Mesendoderm (in vitro differentiated cells): ENCODE data around the gene CRTC3.
A peak's percentile ranks its signal among the peaks of the same experiment; 100 is the strongest.
"Not testable (repeated sequence)": the region's sequence is repeated elsewhere in the genome, so short reads cannot be mapped to it uniquely, and the experiment has no call there.

Source experiments
- DNase-seq: peaks from one replicate; pipeline ENCODE4 v3.0.0; 2013
- H2AK5ac ChIP-seq: 2 replicates; pipeline ENCODE4 v1.6.1; 2013; ENCODE audit warnings: low read length, inconsistent platforms
- H2BK120ac ChIP-seq: 2 replicates; pipeline ENCODE4 v1.6.1; 2013; ENCODE audit warnings: low read depth, mild to moderate bottlenecking, low read length, moderate library complexity, mixed read lengths
- H2BK15ac ChIP-seq: replicated peaks from 2 replicates; pipeline ENCODE4 v1.6.1; 2013; ENCODE audit warnings: low read depth, mild to moderate bottlenecking, moderate library complexity
- H2BK5ac ChIP-seq: 2 replicates; pipeline ENCODE4 v1.6.1; 2013; ENCODE audit warnings: low read length, inconsistent platforms
- H3K18ac ChIP-seq: 2 replicates; pipeline ENCODE4 v1.6.1; 2013; ENCODE audit warnings: mild to moderate bottlenecking, low read length, mixed read lengths
- H3K23ac ChIP-seq: one replicate; pipeline ENCODE4 v1.6.1; 2013; ENCODE audit warnings: low read length
- H3K27ac ChIP-seq: 2 replicates; pipeline ENCODE4 v1.5.1; 2013; ENCODE audit warnings: low read depth, mild to moderate bottlenecking, inconsistent platforms, low read length, moderate library complexity
- H3K27me3 ChIP-seq: 2 replicates; pipeline ENCODE4 v1.6.1; 2013; ENCODE audit warnings: low read length, control low read depth, mild to moderate bottlenecking, inconsistent platforms; ENCODE audit not compliant: insufficient read depth, poor library complexity
- H3K36me3 ChIP-seq: 2 replicates; pipeline ENCODE4 v1.6.1; 2013; ENCODE audit warnings: low read length, inconsistent platforms; ENCODE audit not compliant: control insufficient read depth, insufficient read depth
- H3K4ac ChIP-seq: one replicate; pipeline ENCODE4 v1.6.1; 2013; ENCODE audit warnings: low read depth, mild to moderate bottlenecking, low read length, moderate library complexity
- H3K4me1 ChIP-seq: 2 replicates; pipeline ENCODE4 v1.6.1; 2013; ENCODE audit warnings: low read depth, low read length, inconsistent platforms; ENCODE audit not compliant: control insufficient read depth
- H3K4me2 ChIP-seq: 2 replicates; pipeline ENCODE4 v1.6.1; 2013; ENCODE audit warnings: low read length
- H3K4me3 ChIP-seq: 2 replicates; pipeline ENCODE4 v1.5.1; 2013; ENCODE audit warnings: mild to moderate bottlenecking, low read length
- H3K56ac ChIP-seq: one replicate; pipeline ENCODE4 v1.6.1; 2013; ENCODE audit warnings: low read length
- H3K79me1 ChIP-seq: 2 replicates; pipeline ENCODE4 v1.6.1; 2013; ENCODE audit warnings: low read length, inconsistent platforms
- H3K79me2 ChIP-seq: 2 replicates; pipeline ENCODE4 v1.6.1; 2013; ENCODE audit warnings: mild to moderate bottlenecking, low read length; ENCODE audit not compliant: control insufficient read depth, insufficient read depth
- H3K9ac ChIP-seq: 2 replicates; pipeline ENCODE4 v1.6.1; 2013; ENCODE audit warnings: low read length, inconsistent platforms
- H4K5ac ChIP-seq: one replicate; pipeline ENCODE4 v1.6.1; 2013; ENCODE audit warnings: low read length
- H4K8ac ChIP-seq: one replicate; pipeline ENCODE4 v1.6.1; 2013; ENCODE audit warnings: low read depth, mild to moderate bottlenecking, control low read depth, low read length, moderate library complexity
- WGBS: extraction: QIAGEN DNeasy Blood & Tissue Kit; methylation state at CpG from one replicate; pipeline ENCODE4 v1.1.7; 2013; ENCODE audit warnings: low lambda C conversion rate, missing lambda C conversion rate; ENCODE audit not compliant: insufficient coverage; ENCODE audit errors: extremely low coverage; 5-methylcytosine and 5-hydroxymethylcytosine counted together

The CRTC3 gene

GRCh38 chr15:90666135-90666909, 136.6 kb downstream of the CRTC3 start:
- H2BK5ac ChIP-seq = no peak overlapping the region
- no peak overlapping the region for H3K27ac ChIP-seq
- H3K27me3 ChIP-seq = no peaks in the 10 kb centered on the region
- no peak overlapping the region for H3K9ac ChIP-seq
- H3K36me3 ChIP-seq = no peaks in the 10 kb centered on the region
- H2BK120ac ChIP-seq = no peak overlapping the region
- H3K4me1 ChIP-seq = no peaks in the 10 kb centered on the region
- H3K79me2 ChIP-seq = no peaks in the 10 kb centered on the region
- H4K8ac ChIP-seq = no peak overlapping the region
- H3K4me3 ChIP-seq = no peak overlapping the region
- no peak overlapping the region for H2AK5ac ChIP-seq
- no CpG with 5 or more reads among the region's 14 CpGs for WGBS
- no peak overlapping the region for H4K5ac ChIP-seq
- no peaks in the 10 kb centered on the region for H3K79me1 ChIP-seq
- H3K23ac ChIP-seq = no peak overlapping the region
- no peak overlapping the region for H3K56ac ChIP-seq
- no peak overlapping the region for H3K4ac ChIP-seq
- H2BK15ac ChIP-seq = no peak overlapping the region
- H3K18ac ChIP-seq = no peak overlapping the region
- DNase-seq = no peak
- no peak overlapping the region for H3K4me2 ChIP-seq

- Histone ChIP-seq H2BK15ac (no peak overlapping the region), H2BK120ac (no peak overlapping the region), H3K4me3 (no peak overlapping the region), H3K56ac (peak overlapping the region; percentile 25), H2AK5ac (no peak overlapping the region), H4K8ac (no peak overlapping the region), H4K5ac (no peak overlapping the region), H3K4me2 (no peak overlapping the region), H3K27me3 (no peaks in the 10 kb centered on the region), H3K4ac (no peak overlapping the region), H2BK5ac (no peak overlapping the region), H3K27ac (no peak overlapping the region), H3K4me1 (no peaks in the 10 kb centered on the region), H3K9ac (no peak overlapping the region), H3K36me3 (no peaks in the 10 kb centered on the region), H3K23ac (no peak overlapping the region), H3K79me1 (no peaks in the 10 kb centered on the region), H3K18ac (no peak overlapping the region), H3K79me2 (no peaks in the 10 kb centered on the region)
- no CpG with 5 or more reads among the region's 8 CpGs for WGBS
- DNase-seq = no peak
These were observed 137.5 kb downstream of the CRTC3 start for GRCh38 chr15:90667073-90667754.

GRCh38 chr15:90667755-90668345, 138.1 kb downstream of the CRTC3 start:
- not testable (repeated sequence) for H3K4me2 ChIP-seq, H2BK120ac ChIP-seq, H3K4me1 ChIP-seq, DNase-seq, H3K79me2 ChIP-seq, H2BK15ac ChIP-seq, H3K27me3 ChIP-seq, H2BK5ac ChIP-seq, H3K27ac ChIP-seq, H3K18ac ChIP-seq, H2AK5ac ChIP-seq, H4K8ac ChIP-seq, H3K4ac ChIP-seq, H3K23ac ChIP-seq, H3K79me1 ChIP-seq, H4K5ac ChIP-seq, H3K56ac ChIP-seq, H3K36me3 ChIP-seq, H3K4me3 ChIP-seq, H3K9ac ChIP-seq
- no CpG with 5 or more reads among the region's 7 CpGs for WGBS

- not testable (repeated sequence) for H3K4ac ChIP-seq
These were observed 140.9 kb downstream of the CRTC3 start for GRCh38 chr15:90670631-90671030.

GRCh38 chr15:90671216-90671615, 141.5 kb downstream of the CRTC3 start:
- 100% methylated on average over 1 of the region's 4 CpGs for WGBS
- H2AK5ac ChIP-seq = no peak overlapping the region
- no peak overlapping the region for H3K4me2 ChIP-seq
- H2BK15ac ChIP-seq = no peak overlapping the region
- no peak overlapping the region for H2BK120ac ChIP-seq
- H3K23ac ChIP-seq = no peak overlapping the region
- H3K4ac ChIP-seq = no peak overlapping the region
- no peak overlapping the region for H3K18ac ChIP-seq
- no peak overlapping the region for H3K27ac ChIP-seq
- no peak for DNase-seq
- H3K9ac ChIP-seq = no peak overlapping the region
- H3K56ac ChIP-seq = peak overlapping the region; percentile 7
- no peak overlapping the region for H3K4me3 ChIP-seq
- H4K8ac ChIP-seq = no peak overlapping the region
- H2BK5ac ChIP-seq = no peak overlapping the region
- H3K79me1 ChIP-seq = no peaks in the 10 kb centered on the region
- H4K5ac ChIP-seq = no peak overlapping the region
- no peaks in the 10 kb centered on the region for H3K36me3 ChIP-seq
- H3K4me1 ChIP-seq = no peaks in the 10 kb centered on the region
- H3K27me3 ChIP-seq = no peaks in the 10 kb centered on the region
- H3K79me2 ChIP-seq = no peaks in the 10 kb centered on the region

More at GRCh38 chr15:90670631-90671030, 140.9 kb downstream of the CRTC3 start:
- H3K23ac ChIP-seq, H2BK120ac ChIP-seq, H3K79me2 ChIP-seq, H3K36me3 ChIP-seq, H2AK5ac ChIP-seq, H4K8ac ChIP-seq, H2BK5ac ChIP-seq, H3K27ac ChIP-seq, H3K79me1 ChIP-seq, H3K4me3 ChIP-seq, H3K9ac ChIP-seq, H3K4me2 ChIP-seq, H3K27me3 ChIP-seq, H2BK15ac ChIP-seq, H4K5ac ChIP-seq, H3K4me1 ChIP-seq, H3K18ac ChIP-seq, DNase-seq, H3K56ac ChIP-seq: not testable (repeated sequence)
- no CpG with 5 or more reads among the region's 8 CpGs for WGBS
